Measurements from ENCODE around the gene CABLES1.

GRCh38 chr18:23273443-23273966 lies 138.2 kb downstream of the CABLES1 start:
- TF ChIP-seq POLR2A (IDR thresholded peaks at IDR 0.05): no peak
- TF ChIP-seq CTCF (IDR thresholded peaks at IDR 0.05): no peak

All from gastroesophageal sphincter (tissue), 3 donors.